Muscle of leg (tissue), 11 donors: ENCODE results near the gene CCHCR1. TPM values are rescaled to one million over a fixed set of nuclear protein-coding genes. Genes with fewer than 3 reads are reported as not detected.

Experiments used
- DNase-seq: peaks from one replicate; pipeline ENCODE4 v3.0.0; 2013
- H3K27ac ChIP-seq: one replicate; pipeline ENCODE4 v1.5.1; 2013; ENCODE audit warnings: mild to moderate bottlenecking, low read length, control low read depth
- H3K27me3 ChIP-seq: one replicate; pipeline ENCODE4 v1.6.1; 2013; ENCODE audit warnings: low read length; ENCODE audit not compliant: control insufficient read depth, insufficient read depth
- H3K36me3 ChIP-seq: one replicate; pipeline ENCODE4 v1.6.1; 2013; ENCODE audit warnings: low read length; ENCODE audit not compliant: control insufficient read depth, insufficient read depth
- H3K4me1 ChIP-seq: one replicate; pipeline ENCODE4 v1.6.1; 2013; ENCODE audit warnings: low read length; ENCODE audit not compliant: control insufficient read depth, insufficient read depth
- H3K4me3 ChIP-seq: one replicate; pipeline ENCODE4 v1.5.1; 2013; ENCODE audit warnings: low read length, control low read depth
- H3K9me3 ChIP-seq: replicated peaks from 2 replicates; pipeline ENCODE4 v1.6.1; 2013; ENCODE audit warnings: low read depth, low read length; ENCODE audit not compliant: control insufficient read depth
- WGBS: methylation state at CpG from one replicate; pipeline ENCODE4 v1.1.5; 2013; ENCODE audit warnings: missing lambda C conversion rate; ENCODE audit not compliant: insufficient coverage; 5-methylcytosine and 5-hydroxymethylcytosine counted together
- polyA plus RNA-seq, 8 donors: library from polyadenylated mRNA; unstranded; fragments of 120-200 nt; gene quantifications; one replicate each; pipeline versions ENCODE4 v1.2.1 to v1.2.3, GENCODE V29; 2013; ENCODE audit warnings: inconsistent platforms in 1 of 8, low replicate concordance in 1 of 8; ENCODE audit not compliant: insufficient read length in 8 of 8, insufficient read depth in 1 of 8
- total RNA-seq: library from RNA; stranded (reverse); fragments of 120-200 nt; gene quantifications from one replicate; pipeline ENCODE4 v1.2.4, GENCODE V29; 2013

The CCHCR1 gene
- total and polyA plus RNA-seq, 9 donors, result 15.1 to 21.2 (median 17.0) TPM

- no peaks in the 10 kb centered on the region for H3K4me1 ChIP-seq
- H3K27me3 ChIP-seq, result peaks cover 17% of the 10 kb centered on the region
- H3K36me3 ChIP-seq, result no peaks in the 10 kb centered on the region
- no peak overlapping the region for H3K4me3 ChIP-seq
- no peak overlapping the region for H3K27ac ChIP-seq
- WGBS, result 66% methylated on average over 3 of the region's 4 CpGs
- DNase-seq, result no peak
- H3K9me3 ChIP-seq, result no peaks in the 10 kb centered on the region
These were observed 50.5 kb downstream of the CCHCR1 start for GRCh38 chr6:31107052-31107451.

DNA sequence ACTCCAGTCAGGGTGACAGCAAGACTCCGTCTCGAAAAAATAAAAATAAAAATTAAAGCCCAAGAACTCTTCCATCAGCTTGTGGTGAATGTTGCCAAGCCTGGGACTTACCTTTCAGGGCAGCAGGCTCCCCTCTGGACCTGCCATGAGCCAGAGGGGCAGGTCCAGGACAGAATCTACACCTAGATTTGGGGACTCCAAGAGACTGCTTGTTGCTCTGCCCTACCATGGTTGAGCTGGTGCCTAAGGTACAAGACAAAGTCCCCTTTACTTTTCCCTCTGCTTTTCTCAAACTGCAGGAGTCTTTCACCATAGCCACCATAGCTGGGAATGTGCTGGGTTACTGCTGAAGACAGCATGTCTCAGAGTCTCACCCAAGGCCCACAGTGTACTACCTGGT, 54.5 kb downstream of the CCHCR1 start:
- 100% methylated on average over 1 of the region's 2 CpGs for WGBS
- Histone ChIP-seq H3K4me1 (no peaks in the 10 kb centered on the region), H3K4me3 (no peak overlapping the region), H3K27me3 (peaks cover 2% of the 10 kb centered on the region), H3K27ac (no peak overlapping the region), H3K9me3 (no peaks in the 10 kb centered on the region), H3K36me3 (no peaks in the 10 kb centered on the region)
- DNase-seq, result no peak

DNA sequence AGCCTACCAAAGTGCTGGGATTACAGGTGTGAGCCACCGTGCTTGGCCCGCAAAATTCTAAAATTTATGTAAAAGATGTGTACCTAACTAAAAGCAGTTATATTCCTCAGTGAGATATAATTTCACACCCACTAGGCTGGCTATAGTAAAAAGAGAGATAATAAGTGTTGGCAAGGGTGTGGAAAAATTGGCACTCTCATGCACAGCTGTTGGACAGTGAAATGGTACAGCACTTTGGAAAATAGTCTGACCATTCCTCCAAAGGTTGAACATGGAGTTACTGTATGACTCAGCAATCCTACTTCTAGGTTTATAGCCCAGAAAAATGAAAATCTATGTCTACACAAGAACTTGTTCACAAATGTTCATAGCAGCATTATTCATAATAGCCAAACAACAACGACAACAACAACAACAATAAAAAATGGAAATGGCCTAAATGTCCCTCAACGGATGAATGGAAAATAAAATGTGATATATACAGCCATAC, 59.1 kb downstream of the CCHCR1 start:
- H3K27ac ChIP-seq, result no peak overlapping the region
- H3K4me3 ChIP-seq, result no peak overlapping the region
- no peaks in the 10 kb centered on the region for H3K27me3 ChIP-seq
- H3K36me3 ChIP-seq, result no peaks in the 10 kb centered on the region
- peaks cover 8% of the 10 kb centered on the region for H3K4me1 ChIP-seq
- DNase-seq, result no peak
- WGBS, result no CpG with 5 or more reads among the region's 4 CpGs
- no peaks in the 10 kb centered on the region for H3K9me3 ChIP-seq

GRCh38 chr6:31096656-31097055, 60.9 kb downstream of the CCHCR1 start:
- peaks cover 8% of the 10 kb centered on the region for H3K4me1 ChIP-seq
- no peak overlapping the region for H3K27ac ChIP-seq
- no peak for DNase-seq
- no peak overlapping the region for H3K4me3 ChIP-seq
- no peaks in the 10 kb centered on the region for H3K9me3 ChIP-seq
- 86% methylated on average over 2 of the region's 5 CpGs for WGBS
- H3K36me3 ChIP-seq, result no peaks in the 10 kb centered on the region
- no peaks in the 10 kb centered on the region for H3K27me3 ChIP-seq

- Histone ChIP-seq H3K4me1 (peaks cover 8% of the 10 kb centered on the region), H3K27ac (no peak overlapping the region), H3K36me3 (no peaks in the 10 kb centered on the region), H3K4me3 (no peak overlapping the region), H3K27me3 (no peaks in the 10 kb centered on the region), H3K9me3 (no peaks in the 10 kb centered on the region)
- DNase-seq, result no peak
- 85% methylated on average over 1 of the region's 3 CpGs for WGBS
These were observed 61.4 kb downstream of the CCHCR1 start for GRCh38 chr6:31096215-31096614.

DNA sequence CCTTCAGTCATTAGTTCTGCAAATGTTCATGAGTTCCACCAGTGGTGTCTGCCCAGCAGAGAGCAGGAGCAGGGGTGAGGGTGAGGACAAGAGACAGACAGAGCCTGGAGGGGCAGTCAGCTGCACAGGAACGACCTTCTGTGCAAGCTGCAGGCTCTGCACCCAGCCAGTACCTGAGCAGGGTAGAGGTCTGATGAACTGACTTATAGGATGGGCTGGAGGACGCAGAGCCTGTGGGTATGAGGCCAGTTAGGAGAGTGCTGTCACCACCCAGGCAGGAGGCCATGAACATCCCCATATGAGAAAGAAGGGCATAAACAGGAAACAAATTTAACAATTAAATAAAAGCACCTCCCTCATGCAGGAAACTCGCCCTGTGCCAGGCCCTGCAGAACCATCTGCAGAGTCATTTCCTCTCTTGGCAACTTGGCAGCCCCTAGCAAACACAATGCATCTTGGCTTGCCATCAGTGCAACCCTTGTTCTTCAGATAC, 63.2 kb downstream of the CCHCR1 start:
- Histone ChIP-seq H3K4me1 (peaks cover 8% of the 10 kb centered on the region), H3K9me3 (no peaks in the 10 kb centered on the region), H3K36me3 (no peaks in the 10 kb centered on the region), H3K27me3 (no peaks in the 10 kb centered on the region), H3K27ac (no peak overlapping the region), H3K4me3 (no peak overlapping the region)
- no peak for DNase-seq
- WGBS, result 51% methylated on average over 2 of the region's 3 CpGs

GRCh38 chr6:31092769-31093505, 64.7 kb downstream of the CCHCR1 start:
- H3K27me3 ChIP-seq, result no peaks in the 10 kb centered on the region
- H3K36me3 ChIP-seq, result no peaks in the 10 kb centered on the region
- no peak overlapping the region for H3K4me3 ChIP-seq
- H3K27ac ChIP-seq, result no peak overlapping the region
- DNase-seq, result no peak
- 86% methylated on average over 6 of the region's 12 CpGs for WGBS
- H3K9me3 ChIP-seq, result no peaks in the 10 kb centered on the region
- H3K4me1 ChIP-seq, result peaks cover 8% of the 10 kb centered on the region

Other genes starting within 250 kb of the CCHCR1 start
- 15.5 TPM for gene GTF2H4, start 249.6 kb downstream of the CCHCR1 start, total RNA-seq
- 10 to 100 TPM; 22.0 to 26.5 (median 24.1) TPM for gene GTF2H4, start 249.6 kb downstream of the CCHCR1 start, polyA plus RNA-seq
- gene VARS2, start 243.6 kb downstream of the CCHCR1 start, total RNA-seq, result 23.4 TPM
- gene VARS2, start 243.6 kb downstream of the CCHCR1 start, polyA plus RNA-seq, result 10 to 100 TPM; 20.1 to 34.8 (median 27.7) TPM
- not detected for gene SFTA2, start 225.6 kb downstream of the CCHCR1 start, total RNA-seq
- under 1 TPM in 3 of 8 donors, not detected in 5; 0.37 to 0.66 (median 0.47) TPM for gene SFTA2, start 225.6 kb downstream of the CCHCR1 start, polyA plus RNA-seq
- gene MUCL3, start 216.8 kb downstream of the CCHCR1 start, total RNA-seq, result not detected
- under 1 TPM in 2 of 8 donors, not detected in 6; 0.05 to 0.15 TPM for gene MUCL3, start 216.8 kb downstream of the CCHCR1 start, polyA plus RNA-seq
- gene MUC21, start 174.1 kb downstream of the CCHCR1 start, total RNA-seq, result not detected
- under 1 TPM in 1 of 8 donors, not detected in 7; 0.25 TPM for gene MUC21, start 174.1 kb downstream of the CCHCR1 start, polyA plus RNA-seq
- gene MUC22, start 147.3 kb downstream of the CCHCR1 start, total RNA-seq, result not detected
- gene MUC22, start 147.3 kb downstream of the CCHCR1 start, polyA plus RNA-seq, result 1 to 10 TPM in 1 of 8 donors, under 1 TPM in 2, not detected in 5; 0.04 to 2.4 (median 0.12) TPM
- gene C6orf15, start 45.2 kb downstream of the CCHCR1 start, total RNA-seq, result not detected
- gene C6orf15, start 45.2 kb downstream of the CCHCR1 start, polyA plus RNA-seq, result not detected
- gene PSORS1C1, start 43.0 kb downstream of the CCHCR1 start, total RNA-seq, result 1.3 TPM
- gene PSORS1C1, start 43.0 kb downstream of the CCHCR1 start, polyA plus RNA-seq, result 1 to 10 TPM in 1 of 8 donors, under 1 TPM in 7; 0.22 to 1.4 (median 0.70) TPM
- gene CDSN, start 37.4 kb downstream of the CCHCR1 start, total RNA-seq, result not detected
- gene CDSN, start 37.4 kb downstream of the CCHCR1 start, polyA plus RNA-seq, result under 1 TPM in 1 of 8 donors, not detected in 7; 0.07 TPM
- gene PSORS1C2, start 18.7 kb downstream of the CCHCR1 start, total RNA-seq, result not detected
- under 1 TPM in 6 of 8 donors, not detected in 2; 0.09 to 0.27 (median 0.26) TPM for gene PSORS1C2, start 18.7 kb downstream of the CCHCR1 start, polyA plus RNA-seq
- gene TCF19, start 787 bp upstream of the CCHCR1 start, total RNA-seq, result 11.3 TPM
- gene TCF19, start 787 bp upstream of the CCHCR1 start, polyA plus RNA-seq, result 10 to 100 TPM in 7 of 8 donors, 1 to 10 TPM in 1; 9.3 to 18.4 (median 13.5) TPM
- 0.13 TPM for gene POU5F1, start 12.9 kb upstream of the CCHCR1 start, total RNA-seq
- 1 to 10 TPM in 1 of 8 donors, under 1 TPM in 7; 0.29 to 1.3 (median 0.45) TPM for gene POU5F1, start 12.9 kb upstream of the CCHCR1 start, polyA plus RNA-seq
- 26.0 TPM for gene HLA-C, start 114.3 kb upstream of the CCHCR1 start, total RNA-seq
- gene HLA-C, start 114.3 kb upstream of the CCHCR1 start, polyA plus RNA-seq, result 10 to 100 TPM; 34.5 to 71.6 (median 53.0) TPM
- 139 TPM for gene HLA-B, start 199.4 kb upstream of the CCHCR1 start, total RNA-seq
- gene HLA-B, start 199.4 kb upstream of the CCHCR1 start, polyA plus RNA-seq, result 100 to 1,000 TPM in 7 of 8 donors, 10 to 100 TPM in 1; 93.4 to 266 (median 132) TPM
- 13.0 TPM for gene MICA, start 245.8 kb upstream of the CCHCR1 start, total RNA-seq
- gene MICA, start 245.8 kb upstream of the CCHCR1 start, polyA plus RNA-seq, result 10 to 100 TPM in 1 of 8 donors, 1 to 10 TPM in 7; 4.2 to 11.6 (median 6.8) TPM